WTC11 (cell line): Measurements from ENCODE around the gene GRAMD1B.

ENCODE experiments used
- ATF3 ChIP-seq: sonication (generic); formaldehyde crosslinking; conservative IDR thresholded peaks from 2 replicates; pipeline ENCODE4 v1.8.1; 2022; ENCODE audit warnings: mild to moderate bottlenecking, missing genetic modification reagents
- CREB1 ChIP-seq: sonication (generic); formaldehyde crosslinking; IDR thresholded peaks from 2 replicates; pipeline ENCODE4 v1.8.0; 2023; ENCODE audit warnings: mild to moderate bottlenecking, missing genetic modification reagents
- CTCF ChIP-seq: fragments of 200-600 bp; IDR thresholded peaks from 2 replicates; pipeline ENCODE4 v1.8.0; 2022; ENCODE audit warnings: antibody characterized with exemption
- JUN ChIP-seq: sonication (generic); formaldehyde crosslinking; IDR thresholded peaks from 2 replicates; pipeline ENCODE4 v1.8.0; 2023; ENCODE audit warnings: mild to moderate bottlenecking, missing genetic modification reagents
- NFE2L1 ChIP-seq: sonication (generic); formaldehyde crosslinking; IDR thresholded peaks from 2 replicates; pipeline ENCODE4 v1.8.1; 2023; ENCODE audit warnings: missing genetic modification reagents
- SP1 ChIP-seq: sonication (generic); formaldehyde crosslinking; conservative IDR thresholded peaks from 2 replicates; pipeline ENCODE4 v1.8.1; 2022; ENCODE audit warnings: missing genetic modification reagents
- USF1 ChIP-seq: sonication (generic); formaldehyde crosslinking; IDR thresholded peaks from 2 replicates; pipeline ENCODE4 v1.8.0; 2022; ENCODE audit warnings: mild to moderate bottlenecking, missing genetic modification reagents

- TF ChIP-seq JUN (CRISPR knock-in tag) (no peak), USF1 (CRISPR knock-in tag) (no peak), CTCF (no peak), ATF3 (CRISPR knock-in tag) (no peak), CREB1 (CRISPR knock-in tag) (no peak), NFE2L1 (CRISPR knock-in tag) (no peak), SP1 (CRISPR knock-in tag) (no peak)
These were observed 57.2 kb downstream of the GRAMD1B start for GRCh38 chr11:123487157-123487744.
